T-helper 1 cell treated with Interleukin-12 subunit alpha and Interleukin-12 subunit beta and Interleukin-4 antibody, amounts not matched to agents 30 ng/mL and 1 ng/mL, for 36 hours (primary cell): ENCODE results near the gene ZEB2. TPM values are rescaled to one million over a fixed set of nuclear protein-coding genes. Genes with fewer than 3 reads are reported as not detected.

Experiments
- intact Hi-C: fragments of 100-400 bp; cut with micrococcal nuclease; formaldehyde crosslinking; loops from one replicate; pipeline ENCODE4 v1.15.1; 2024
- total RNA-seq: library from RNA; stranded (reverse); gene quantifications from 2 replicates; pipeline ENCODE4 v1.2.3, GENCODE V29; 2022

The ZEB2 gene
- total RNA-seq, 1 donor from 2014 or later: 9.6 TPM

- intact Hi-C loops: no loop called here
Measured at GRCh38 chr2:144362401-144362800, 157.5 kb downstream of the ZEB2 start.

GRCh38 chr2:144361742-144362141 is 158.2 kb downstream of the ZEB2 start:
- intact Hi-C loops: no loop called here

- intact Hi-C loops: loop anchor here (2.0 to 5.0 kb wide), 2 partner anchors 35 to 98 kb away; no protein-coding TSS in a partner anchor
Measured at GRCh38 chr2:144359684-144360083, 160.2 kb downstream of the ZEB2 start.

- intact Hi-C loops: loop anchor here (1.0 to 5.0 kb wide), 3 partner anchors 27 to 98 kb away; a partner anchor contains a TSS
Measured at GRCh38 chr2:144358979-144359541, 160.9 kb downstream of the ZEB2 start.

GRCh38 chr2:144358374-144358964 is 161.4 kb downstream of the ZEB2 start:
- intact Hi-C loops: loop anchor here (1.0 to 5.0 kb wide), 3 partner anchors 26 to 99 kb away; a partner anchor contains a TSS

GRCh38 chr2:144357623-144358373 is 162.1 kb downstream of the ZEB2 start:
- intact Hi-C loops: loop anchor here (1.0 to 5.0 kb wide), 3 partner anchors 25 to 100 kb away; a partner anchor contains a TSS

- intact Hi-C loops: loop anchor here (5.0 kb wide), 1 partner anchor 101 kb away; no protein-coding TSS in a partner anchor
Measured at GRCh38 chr2:144356402-144356801, 163.5 kb downstream of the ZEB2 start.

GRCh38 chr2:144354953-144355352 is 165.0 kb downstream of the ZEB2 start:
- intact Hi-C loops: loop anchor here (5.0 kb wide), 1 partner anchor 102 kb away; no protein-coding TSS in a partner anchor

GRCh38 chr2:144351687-144352086 is 168.2 kb downstream of the ZEB2 start:
- intact Hi-C loops: loop anchor here (2.0 kb wide), 1 partner anchor 17 kb away; no protein-coding TSS in a partner anchor

- intact Hi-C loops: loop anchor here (2.0 kb wide), 1 partner anchor 15 kb away; no protein-coding TSS in a partner anchor
Measured at GRCh38 chr2:144350151-144350802, 169.6 kb downstream of the ZEB2 start.

GRCh38 chr2:144349674-144350073 is 170.2 kb downstream of the ZEB2 start:
- intact Hi-C loops: loop anchor here (2.0 kb wide), 1 partner anchor 15 kb away; no protein-coding TSS in a partner anchor

GRCh38 chr2:144348846-144349245 is 171.1 kb downstream of the ZEB2 start:
- intact Hi-C loops: no loop called here

- intact Hi-C loops: no loop called here
Measured at GRCh38 chr2:144346229-144346628, 173.7 kb downstream of the ZEB2 start.

GRCh38 chr2:144343145-144343544 is 176.8 kb downstream of the ZEB2 start:
- intact Hi-C loops: no loop called here

- intact Hi-C loops: no loop called here
Measured at GRCh38 chr2:144341538-144341937, 178.4 kb downstream of the ZEB2 start.

GRCh38 chr2:144339048-144339447 is 180.9 kb downstream of the ZEB2 start:
- intact Hi-C loops: no loop called here

GRCh38 chr2:144334551-144334950 is 185.4 kb downstream of the ZEB2 start:
- intact Hi-C loops: loop anchor here (2.0 to 5.0 kb wide), 4 partner anchors 16 to 1302 kb away; no protein-coding TSS in a partner anchor
